Activated T-cell treated with anti-CD3 and anti-CD28 coated beads for 24 hours (primary cell): ENCODE data around the gene TSPAN18.

Experiments
- DNase-seq: peaks from one replicate; pipeline ENCODE4 v3.0.0-alpha.2; 2020; ENCODE audit warnings: low read depth

The TSPAN18 gene

DNA sequence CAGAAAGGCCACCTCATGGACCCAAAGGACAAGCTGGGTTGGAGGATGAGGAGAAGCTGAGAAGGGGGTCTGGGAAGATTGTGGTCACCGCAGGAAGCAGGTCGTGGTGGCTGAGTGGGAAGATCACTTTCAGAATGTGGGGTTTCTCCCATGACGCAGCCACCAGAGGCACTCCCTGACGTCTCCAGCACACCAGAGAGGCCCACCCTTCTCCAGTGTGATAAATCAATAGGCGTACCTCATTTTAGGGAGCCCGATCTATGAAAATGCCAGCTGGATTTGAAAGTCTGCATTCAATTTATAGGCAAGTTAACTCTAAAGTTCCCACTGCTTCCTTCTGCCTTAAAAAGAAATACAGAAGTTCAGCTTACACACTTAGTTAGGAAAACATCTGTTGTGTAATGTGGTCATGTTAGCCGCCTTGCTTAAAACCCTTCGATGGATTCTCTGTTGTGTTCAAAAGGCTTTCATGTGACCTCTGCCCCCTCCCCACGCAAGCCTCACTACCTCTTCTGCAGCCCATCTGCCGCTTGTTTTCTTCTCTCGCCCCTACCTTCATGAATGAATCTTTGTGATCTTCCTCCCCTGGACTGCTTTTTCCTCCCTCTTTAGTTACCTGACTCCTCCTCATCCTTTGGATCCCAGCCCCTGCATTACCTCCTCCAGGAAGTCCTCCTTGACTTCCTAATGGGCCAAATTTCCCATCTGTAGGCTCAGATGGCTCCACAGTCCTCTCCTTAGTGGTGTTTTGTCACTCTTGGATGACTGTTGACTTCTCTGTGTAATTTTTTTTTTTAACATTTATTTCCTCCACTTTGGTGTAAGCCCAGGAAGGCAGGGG, 10.7 kb downstream of the TSPAN18 start:
- no peak for DNase-seq

DNA sequence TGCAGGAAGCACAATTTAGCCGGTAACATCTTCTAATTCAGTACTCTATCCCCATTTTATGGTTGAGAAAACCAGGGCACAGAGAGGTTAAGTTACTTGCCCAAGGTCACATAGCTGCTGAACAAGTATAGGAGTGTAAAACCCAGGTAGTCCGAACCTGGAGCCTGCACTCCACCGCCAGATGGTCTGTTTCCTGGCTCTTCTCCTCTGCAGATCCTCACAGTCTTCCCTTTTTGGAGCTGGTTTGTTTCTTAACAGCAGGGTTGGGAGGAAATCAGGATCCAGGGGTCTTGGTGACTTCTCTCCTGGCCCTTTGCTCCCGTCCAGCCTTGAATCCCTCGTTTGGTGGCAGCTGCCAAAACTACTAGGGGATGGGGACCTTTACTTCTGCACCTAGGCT, 12.0 kb downstream of the TSPAN18 start:
- no peak for DNase-seq

DNA sequence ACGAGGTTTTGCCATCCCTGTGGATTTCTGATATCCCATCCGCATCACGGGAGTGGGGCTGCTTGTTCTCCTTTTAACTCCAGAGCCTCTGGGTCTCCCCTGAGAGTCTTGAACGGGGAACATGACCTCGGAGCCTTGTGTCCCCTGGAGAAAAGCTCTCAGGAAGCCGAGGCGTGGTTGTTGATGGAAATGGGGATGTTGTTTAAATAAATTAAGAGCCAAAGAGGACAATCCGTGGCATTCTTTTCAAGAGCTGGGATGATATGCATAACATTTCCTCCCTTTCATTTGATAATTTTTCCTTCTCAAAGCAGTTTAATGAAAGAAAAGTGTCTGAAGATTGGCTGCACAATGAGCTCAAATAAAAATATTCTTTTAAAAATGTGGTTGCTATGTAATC, 14.2 kb downstream of the TSPAN18 start:
- DNase-seq = no peak

DNA sequence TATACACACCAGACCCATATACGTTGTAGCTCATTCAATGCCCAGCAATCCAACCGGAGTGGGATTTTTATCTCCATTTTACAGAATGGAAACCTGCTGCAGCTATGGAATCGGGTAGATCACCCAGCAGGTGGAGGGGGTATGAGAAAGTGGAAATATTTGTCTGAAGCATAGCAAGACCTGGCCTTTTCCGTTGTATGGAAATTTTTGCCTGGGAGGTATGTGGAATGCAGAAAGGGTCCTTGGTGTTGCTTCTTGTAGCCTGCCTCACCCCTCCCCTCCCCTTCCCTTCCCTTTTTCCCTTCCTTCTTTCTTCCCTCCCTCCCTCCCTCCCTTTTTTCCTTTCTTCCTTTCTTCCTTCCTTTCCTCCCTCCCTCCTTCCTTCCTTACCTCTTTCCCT, 15.2 kb downstream of the TSPAN18 start:
- no peak for DNase-seq

DNA sequence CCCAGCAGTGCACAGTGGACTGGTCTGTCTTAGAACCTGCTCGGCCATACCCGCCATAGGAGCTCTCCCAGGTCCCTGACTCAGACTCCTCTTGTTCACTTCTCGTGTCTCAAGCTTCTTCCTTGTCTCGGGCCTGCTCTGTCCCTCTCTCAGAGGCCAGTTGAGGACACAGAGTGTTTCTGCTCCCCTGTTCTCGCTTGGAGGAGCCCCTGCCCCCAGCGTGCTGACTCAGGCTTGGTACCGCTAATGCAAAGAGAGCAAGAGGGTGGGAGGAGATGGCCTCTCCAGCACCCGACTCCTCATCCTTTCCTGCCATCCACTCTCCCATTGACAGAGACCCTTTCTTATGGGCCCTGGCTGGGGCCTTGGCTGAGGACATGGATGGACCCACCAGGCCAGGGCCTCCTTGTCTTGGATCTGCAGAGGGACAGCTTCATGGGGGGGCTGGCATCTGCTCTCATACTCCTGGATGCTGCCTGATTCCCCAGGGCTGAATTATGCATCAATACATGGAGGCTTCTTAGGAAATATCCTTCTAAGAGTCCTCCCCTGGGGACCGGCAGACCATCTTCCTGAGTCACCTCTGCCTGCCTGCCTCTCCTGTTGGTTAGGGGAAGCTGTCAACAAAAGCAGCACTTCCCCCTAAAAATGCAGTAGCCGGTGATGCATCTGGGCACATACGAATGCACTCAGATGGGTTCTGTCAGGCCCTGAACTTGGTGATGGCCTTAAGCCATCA, 15.9 kb downstream of the TSPAN18 start:
- no peak for DNase-seq

DNA sequence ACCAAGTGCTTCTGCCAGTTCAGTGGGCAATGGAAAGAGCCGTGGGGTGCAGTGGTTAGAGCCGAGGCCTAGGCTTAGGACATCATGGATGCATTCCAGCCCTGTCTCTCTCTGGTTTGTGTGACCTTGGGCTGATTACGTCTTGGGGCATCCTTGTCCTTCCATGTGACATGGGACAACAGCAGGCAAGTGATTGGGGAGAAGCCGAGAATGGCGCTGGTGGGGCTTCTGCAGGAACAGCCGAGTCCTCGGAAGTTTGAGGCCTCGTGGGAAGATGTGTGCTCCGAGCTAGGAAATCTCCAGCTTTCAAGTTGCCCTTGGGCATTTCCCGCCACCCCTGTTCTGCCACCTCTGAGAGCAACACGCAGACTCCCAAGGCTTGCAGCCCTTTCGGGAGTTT, 16.6 kb downstream of the TSPAN18 start:
- no peak for DNase-seq

DNA sequence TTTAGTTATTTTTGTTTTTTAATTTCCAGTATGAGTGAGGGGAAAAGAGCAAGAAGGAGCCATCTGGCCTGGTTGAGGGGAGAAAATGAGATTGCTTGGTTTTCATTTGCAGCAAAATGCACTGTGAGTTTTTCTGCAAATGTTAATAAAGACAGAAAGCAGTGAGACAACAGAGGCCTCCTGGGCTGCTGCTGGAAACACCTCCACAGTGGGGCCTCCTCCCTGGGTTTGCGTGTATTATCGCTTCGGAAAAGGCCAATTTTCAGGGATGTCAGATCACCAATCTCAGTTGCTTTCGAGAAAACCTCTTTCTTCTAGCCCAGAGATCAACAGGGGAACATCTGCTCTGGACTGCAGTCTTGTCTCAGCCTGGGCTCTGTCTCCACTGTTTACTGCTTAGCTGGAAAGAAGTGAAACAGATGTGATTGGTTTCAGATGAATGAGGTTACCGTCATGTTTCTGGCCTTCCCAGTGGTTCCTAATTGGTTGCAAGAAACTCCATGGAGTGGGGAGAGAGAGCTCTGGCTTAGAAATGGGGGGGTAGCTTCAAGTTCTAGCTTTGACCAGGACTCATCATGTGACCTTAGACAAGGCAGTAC, 17.3 kb downstream of the TSPAN18 start:
- DNase-seq = no peak

DNA sequence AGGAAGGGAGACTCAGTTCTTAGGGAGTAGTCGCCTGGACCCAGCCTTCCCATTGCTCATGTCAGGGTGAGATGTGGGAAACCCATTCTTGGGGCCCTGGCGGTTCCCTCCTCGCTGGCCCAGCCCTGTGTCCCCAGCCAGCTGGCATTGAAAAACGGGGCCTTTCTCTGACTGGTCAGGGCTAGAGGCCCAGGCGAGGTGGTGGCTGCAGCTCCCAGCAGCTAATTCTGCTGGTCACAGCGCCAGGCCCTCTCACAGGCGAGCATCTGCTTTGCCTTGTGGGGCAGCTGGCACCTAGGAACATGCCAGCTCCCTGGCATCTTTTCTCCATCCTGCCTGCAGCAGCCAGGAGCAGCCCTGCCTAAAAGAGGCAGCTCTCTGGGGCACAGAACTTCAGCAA, 20.1 kb downstream of the TSPAN18 start:
- DNase-seq = no peak

DNA sequence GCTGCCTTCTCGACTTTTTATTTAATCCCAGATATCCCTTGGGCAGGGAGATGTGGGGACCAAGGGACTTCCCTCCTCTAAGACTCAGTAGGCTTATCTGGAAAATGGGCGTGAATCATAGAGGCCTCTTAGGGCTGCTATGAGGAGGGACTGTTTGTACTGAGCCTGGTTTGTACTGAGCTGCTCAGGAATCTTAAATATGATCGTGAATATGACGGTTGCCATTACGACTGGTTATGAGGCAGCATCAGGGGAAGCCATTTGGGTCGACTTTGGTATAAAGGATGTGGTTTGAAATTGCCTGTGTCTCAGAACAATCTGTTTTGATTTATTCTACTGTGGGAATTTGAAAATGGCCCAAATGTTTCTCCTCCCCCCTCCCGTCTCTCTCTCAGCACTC, 20.6 kb downstream of the TSPAN18 start:
- DNase-seq = no peak

DNA sequence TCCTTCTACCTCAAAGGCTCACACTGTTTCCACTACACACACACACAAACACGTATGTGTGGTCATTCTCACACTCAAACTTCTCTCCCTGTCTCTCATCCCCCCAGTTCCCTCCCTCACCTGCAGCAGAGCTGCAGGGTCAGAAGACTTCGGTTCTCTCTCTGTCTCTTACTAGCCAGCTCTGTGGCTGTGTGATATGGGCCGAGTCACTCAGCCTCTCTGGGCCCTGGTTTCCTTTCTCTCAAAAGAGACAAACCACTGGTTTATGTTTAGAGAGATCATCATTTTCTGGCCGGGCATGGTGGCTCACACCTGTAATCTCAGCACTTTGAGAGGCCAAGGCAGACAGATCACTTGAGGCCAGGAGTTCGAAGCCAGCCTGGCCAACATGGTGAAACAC, 21.1 kb downstream of the TSPAN18 start:
- DNase-seq = no peak

DNA sequence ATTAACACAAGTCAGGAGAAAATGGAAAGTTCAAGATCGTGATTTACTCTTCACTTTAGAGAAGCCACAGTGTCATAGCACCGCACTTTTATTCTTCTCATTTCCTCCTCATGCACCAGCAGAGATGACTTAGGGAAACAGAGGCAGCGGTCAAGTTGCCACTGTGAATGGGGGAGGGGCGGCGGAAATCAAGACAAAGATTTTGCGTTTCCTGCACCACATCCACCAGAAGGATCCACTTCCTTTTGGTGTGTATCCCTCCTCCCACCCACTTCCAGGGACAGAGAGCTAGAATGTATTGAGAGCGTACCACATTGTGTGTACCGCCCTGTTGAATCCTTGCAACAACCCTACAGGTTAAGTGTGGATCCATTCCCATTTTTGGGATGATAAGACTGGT, 21.8 kb downstream of the TSPAN18 start:
- DNase-seq = no peak

DNA sequence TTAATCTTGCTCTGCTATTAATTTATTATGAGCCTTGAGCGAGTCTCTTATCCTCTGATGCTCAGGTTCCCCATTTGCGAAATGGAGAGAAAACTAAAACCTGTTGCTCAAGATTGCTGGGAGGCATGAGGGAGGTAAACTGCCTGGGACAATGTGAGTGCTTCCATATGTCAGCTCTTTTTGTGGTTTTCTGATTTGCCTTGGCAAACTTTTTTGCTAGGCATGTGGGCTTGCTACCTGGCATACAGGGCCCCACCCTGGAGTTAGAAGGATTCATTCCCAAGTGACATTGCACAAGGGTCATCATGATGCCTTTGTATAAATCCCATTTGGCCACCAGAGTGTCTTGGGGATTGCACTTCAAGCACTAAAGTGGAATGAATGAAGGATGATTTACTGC, 22.4 kb downstream of the TSPAN18 start:
- DNase-seq = no peak

DNA sequence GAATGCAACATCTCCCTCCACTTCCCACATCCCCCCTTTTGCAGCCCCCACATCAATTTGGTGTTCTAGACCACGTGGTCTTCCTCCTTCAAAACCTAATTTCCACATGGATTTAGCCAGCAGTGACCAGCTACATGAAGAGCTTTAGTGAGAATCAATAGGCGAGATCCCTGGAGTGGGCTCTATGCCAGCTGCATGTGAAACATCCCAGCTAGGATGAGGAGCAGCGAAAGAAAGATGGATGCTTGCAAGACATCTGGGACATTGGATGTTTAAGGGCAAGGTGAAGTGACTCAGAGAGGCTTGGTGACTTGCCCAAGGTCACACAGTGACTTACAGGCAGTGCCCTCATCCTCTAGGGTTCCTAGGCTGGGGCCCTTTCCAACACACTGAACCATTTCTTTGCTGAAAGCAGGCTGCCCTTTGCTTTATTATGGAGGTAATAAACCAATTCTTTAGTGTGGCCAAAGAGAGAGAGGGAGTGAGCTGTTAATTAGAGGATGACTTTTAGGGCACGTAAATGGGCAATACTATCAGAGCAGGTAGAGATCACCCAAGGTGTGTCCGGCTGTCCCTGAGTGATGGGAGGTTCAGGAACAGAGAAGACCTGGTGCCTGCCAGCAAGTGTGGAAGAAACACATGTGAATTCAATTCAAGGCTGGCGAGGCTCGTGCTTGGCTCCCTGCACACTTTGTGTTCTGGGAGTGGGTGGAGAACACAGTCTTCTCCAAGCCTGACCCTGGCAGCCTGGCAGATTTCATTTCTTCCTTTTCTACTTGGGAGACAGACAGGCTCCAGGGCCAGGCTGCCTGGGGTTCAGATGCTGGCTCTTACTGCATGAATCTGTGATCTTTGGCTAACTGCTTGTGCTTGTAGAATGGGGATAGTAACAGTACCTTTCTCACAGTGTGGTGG, 24.0 kb downstream of the TSPAN18 start:
- no peak for DNase-seq

DNA sequence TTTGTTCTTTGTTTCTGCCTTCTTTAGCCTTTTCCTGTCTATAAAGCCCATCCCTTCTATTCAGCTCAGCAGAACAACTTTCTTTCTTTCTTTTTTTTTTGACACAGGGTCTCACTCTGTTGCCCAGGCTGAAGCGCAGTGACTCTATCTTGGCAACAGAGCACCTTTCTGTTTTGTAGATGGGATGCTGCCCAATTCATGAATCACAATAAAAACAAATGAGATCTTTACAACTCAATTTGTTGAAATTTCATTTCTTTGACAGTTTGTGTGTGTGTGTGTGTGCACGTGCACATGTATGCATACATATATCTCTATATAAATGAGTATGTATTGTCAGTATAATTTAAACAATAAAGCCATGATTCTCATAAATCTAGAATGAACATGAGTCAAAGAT, 25.5 kb downstream of the TSPAN18 start:
- no peak for DNase-seq

DNA sequence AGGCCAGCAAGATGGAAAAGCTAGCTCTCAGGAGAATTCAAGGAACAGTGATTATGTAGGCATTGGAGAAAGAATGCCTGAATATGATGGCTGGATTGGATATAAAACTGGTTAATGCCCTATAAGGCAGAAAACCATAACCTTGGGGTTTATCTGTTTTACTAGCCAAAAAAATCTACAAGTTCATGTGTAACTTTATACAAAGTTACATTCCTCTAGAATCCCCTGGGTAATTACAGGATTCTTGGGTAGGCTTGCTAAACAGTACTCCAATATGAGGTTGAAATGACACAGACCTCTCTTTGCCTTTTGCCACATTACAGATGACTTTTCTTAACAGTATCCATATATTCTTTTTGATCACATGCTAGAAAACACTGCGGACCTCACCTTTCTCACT, 26.0 kb downstream of the TSPAN18 start:
- DNase-seq = no peak

DNA sequence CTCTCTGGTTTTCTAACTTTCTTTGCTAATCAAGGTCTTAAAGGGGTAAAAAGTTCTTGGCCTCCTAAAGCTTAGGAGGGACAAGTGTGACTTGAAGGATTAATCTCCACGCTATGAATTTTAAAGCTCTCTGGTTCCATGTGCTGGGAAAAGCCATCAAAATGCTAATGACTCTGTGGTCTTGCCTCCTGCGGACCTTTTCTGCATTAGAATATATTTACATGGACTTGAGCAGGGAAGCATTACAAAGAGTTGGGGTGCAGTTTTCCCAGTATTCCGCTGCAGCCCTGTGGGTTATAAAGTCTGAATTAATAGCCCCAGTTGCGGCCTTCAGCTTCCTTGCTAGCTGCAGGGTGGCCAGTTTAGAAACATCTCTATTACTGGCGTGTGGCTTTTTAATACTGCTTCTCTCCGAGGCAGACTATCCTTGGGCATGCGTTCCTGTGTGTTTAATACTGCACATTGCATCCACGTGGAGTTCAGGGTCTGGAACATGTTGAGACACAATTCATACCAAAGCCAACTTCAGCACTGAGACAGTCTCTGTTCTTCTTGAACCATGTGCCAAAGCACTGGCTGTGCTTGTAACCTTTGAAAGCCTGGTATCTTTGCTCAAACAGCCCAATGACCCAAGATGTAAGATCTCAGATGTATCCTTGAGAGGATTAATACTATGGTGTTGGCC, 27.3 kb downstream of the TSPAN18 start:
- DNase-seq = no peak

DNA sequence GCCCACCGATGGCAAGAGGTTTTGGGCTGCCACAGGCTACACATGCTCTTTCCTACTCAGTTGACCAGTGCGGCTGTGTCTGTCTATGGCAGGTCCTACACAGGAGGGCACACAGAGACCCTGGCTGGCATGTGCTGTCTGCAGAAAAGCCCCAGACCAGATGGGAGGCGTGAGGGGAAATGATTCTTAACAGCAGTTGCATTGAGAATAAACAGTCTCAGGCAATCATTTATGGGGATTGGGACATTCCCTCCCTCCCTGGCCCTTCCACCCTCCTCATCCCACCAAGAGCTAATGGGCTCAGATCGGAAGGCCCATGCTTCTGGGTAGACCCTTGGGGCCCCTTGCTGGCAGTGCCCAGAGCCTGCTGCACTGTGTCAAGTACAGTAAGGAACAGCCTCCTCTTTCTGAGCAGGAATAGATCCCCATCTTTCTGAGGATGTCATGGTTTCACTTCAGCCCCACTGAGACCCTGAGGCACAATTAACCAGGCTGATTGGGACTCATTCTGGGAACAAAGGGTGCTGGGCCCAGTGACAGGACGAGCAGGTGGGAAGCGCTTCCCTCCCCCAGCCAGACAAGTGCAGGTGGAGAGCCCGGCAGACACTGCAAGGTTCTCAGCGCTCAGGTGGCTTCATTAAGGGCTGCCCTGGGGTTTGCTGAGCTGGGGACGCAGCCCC, 28.3 kb downstream of the TSPAN18 start:
- no peak for DNase-seq

DNA sequence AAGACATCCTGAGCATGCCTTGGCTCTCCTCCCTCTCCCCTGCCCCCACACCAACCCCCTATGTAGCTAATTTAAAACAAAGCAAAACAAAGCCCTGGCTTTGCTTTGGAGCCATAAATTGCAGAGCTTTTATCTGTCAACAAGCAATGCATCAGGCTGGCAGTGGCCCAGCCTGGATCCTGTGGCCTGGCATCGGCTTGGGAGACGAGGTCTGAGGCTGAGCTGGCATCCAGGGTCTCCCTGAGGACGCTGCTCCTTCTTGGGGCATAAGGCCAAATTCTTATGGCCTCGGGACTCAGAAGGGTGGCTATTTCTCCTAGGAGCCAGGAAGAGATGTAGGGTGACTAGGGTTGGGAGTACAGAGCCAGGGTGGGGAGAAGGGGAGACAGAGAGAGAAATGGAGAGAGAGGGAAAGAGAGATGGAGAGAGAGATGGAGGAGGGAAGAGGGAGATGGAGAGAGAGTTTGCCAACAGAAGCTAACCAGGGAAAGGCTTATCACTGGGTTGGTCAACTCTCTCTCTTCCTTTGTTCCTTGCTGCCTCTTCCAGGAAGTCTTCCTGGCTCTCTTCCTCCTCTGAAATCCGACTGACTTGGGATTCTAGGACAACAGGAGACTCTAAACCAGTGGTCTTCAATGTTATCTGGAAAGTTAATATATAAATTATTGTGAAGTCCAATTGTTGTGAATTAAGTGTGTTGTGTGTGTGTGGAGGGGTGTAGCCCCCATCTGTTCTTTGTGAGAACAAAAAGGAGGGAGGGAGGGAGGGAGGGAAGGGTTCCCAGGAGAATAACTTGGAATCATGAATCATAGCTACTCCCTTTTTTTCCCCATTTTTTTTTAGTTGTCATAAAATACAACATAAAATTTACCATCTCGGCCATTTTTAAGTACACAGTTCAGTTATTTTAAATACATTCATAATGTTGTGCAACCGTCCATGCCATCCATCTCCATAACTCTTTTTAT, 29.1 kb downstream of the TSPAN18 start:
- no peak for DNase-seq

DNA sequence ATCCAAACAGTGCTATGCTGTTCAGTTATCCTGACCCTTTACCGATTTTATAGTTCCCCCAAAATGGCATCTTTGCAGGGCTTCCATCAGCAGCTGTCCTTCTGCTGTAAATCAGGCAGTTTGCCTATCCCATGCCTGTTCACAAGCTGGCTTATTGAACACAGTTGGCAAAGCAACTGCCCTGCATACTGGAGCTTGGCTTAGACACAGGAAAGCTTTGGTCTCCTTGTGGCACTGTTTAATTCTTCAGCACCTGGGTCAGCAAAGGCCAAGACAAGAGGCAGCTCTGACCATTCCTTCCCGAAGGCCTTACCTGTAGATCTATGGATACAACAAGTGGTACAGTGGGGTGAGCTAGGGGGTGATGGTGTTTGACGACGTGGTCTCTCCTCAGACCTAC, 32.2 kb downstream of the TSPAN18 start:
- no peak for DNase-seq
